Lower lobe of right lung (tissue), 2 donors: ENCODE data around the gene PEX5L. TPM values are rescaled to one million over a fixed set of nuclear protein-coding genes. Genes with fewer than 3 reads are reported as not detected.

Experiments
- ATAC-seq, 2 donors: fragments of 200-7000 bp; cut with Tn5 transposase; one replicate each; pipeline ENCODE4 v1.9.1; 2020 to 2022; ENCODE audit warnings: mild to moderate bottlenecking in 2 of 2, moderate library complexity in 2 of 2
- DNase-seq: peaks from one replicate; pipeline ENCODE4 v3.0.0-alpha.2; 2020
- H3K27ac ChIP-seq: fragments of 200-600 bp; one replicate; pipeline ENCODE4 v1.8.0; 2022
- H3K27me3 ChIP-seq: fragments of 200-600 bp; one replicate; pipeline ENCODE4 v1.8.0; 2022; ENCODE audit warnings: low read depth
- H3K36me3 ChIP-seq: fragments of 200-600 bp; one replicate; pipeline ENCODE4 v1.8.0; 2022; ENCODE audit warnings: mild to moderate bottlenecking
- H3K4me1 ChIP-seq: fragments of 200-600 bp; one replicate; pipeline ENCODE4 v1.8.0; 2022
- H3K4me3 ChIP-seq: fragments of 200-600 bp; one replicate; pipeline ENCODE4 v1.8.0; 2022; ENCODE audit warnings: mild to moderate bottlenecking
- H3K9me3 ChIP-seq: fragments of 200-600 bp; one replicate; pipeline ENCODE4 v1.8.0; 2022
- intact Hi-C: fragments of 100-400 bp; cut with DNase I; formaldehyde crosslinking; loops from one replicate; pipeline ENCODE4 v1.11.0; 2022
- total RNA-seq: library from RNA; stranded (reverse); fragmentation: NEBNext Ultra II Directional; extraction: Animal tissue kit (Norgen Biotek cat#: 25700); gene quantifications from one replicate; pipeline ENCODE4 v1.2.1, GENCODE V29; 2021
- TF ChIP-seq, protein P1 (sequence below): fragments of 200-600 bp; IDR thresholded peaks from one replicate; pipeline ENCODE4 v1.8.0; 2022; ENCODE audit warnings: antibody characterized with exemption, mild to moderate bottlenecking
- donor health status: DM: no; HTN: yes; CAD: no; lungs with severe emphysema.

The PEX5L gene
- total RNA-seq, 1 donor from 2014 or later: not detected

DNA sequence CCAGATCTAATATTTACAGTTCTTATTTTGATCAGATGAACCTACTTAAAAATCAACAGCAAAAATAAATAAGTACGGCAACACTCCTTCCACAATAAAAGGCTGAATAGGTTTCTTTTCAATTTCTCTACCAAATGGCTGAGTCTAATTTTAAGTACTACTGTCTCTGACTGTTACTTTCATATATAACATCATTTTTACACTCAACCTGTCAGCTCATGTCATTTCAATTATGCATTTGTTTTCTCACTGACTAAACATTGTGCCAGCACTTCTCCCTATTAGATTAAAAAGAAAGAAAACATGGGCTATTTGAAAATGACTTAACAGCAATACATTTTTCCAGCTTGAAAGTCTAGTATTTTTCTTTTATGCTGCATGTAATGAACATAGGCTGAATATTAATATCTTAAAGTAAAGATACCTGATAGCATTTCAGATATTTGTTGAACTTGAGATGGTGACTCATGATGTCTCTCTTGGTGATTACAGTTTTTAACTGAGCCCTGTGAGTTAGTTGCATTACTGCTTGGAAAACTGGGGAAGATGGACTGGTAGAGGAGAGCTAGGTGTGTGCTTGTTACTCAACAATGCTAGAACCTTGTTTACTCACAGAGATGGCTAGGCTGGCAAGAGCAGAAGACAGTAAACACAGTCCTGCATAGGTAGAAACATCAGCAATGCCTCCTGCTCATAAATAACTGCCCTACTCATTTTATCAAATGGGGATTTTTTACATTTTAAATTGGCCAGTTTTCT, 73.9 kb downstream of the PEX5L start:
- Histone ChIP-seq H3K4me1 (no peaks in the 10 kb centered on the region), H3K27ac (no peak overlapping the region), H3K36me3 (no peaks in the 10 kb centered on the region), H3K9me3 (no peaks in the 10 kb centered on the region), H3K4me3 (no peak overlapping the region), H3K27me3 (no peaks in the 10 kb centered on the region)
- DNase-seq: no peak
- no peak for ATAC-seq
- intact Hi-C loops: no loop called here
- TF ChIP-seq, protein P1, sequence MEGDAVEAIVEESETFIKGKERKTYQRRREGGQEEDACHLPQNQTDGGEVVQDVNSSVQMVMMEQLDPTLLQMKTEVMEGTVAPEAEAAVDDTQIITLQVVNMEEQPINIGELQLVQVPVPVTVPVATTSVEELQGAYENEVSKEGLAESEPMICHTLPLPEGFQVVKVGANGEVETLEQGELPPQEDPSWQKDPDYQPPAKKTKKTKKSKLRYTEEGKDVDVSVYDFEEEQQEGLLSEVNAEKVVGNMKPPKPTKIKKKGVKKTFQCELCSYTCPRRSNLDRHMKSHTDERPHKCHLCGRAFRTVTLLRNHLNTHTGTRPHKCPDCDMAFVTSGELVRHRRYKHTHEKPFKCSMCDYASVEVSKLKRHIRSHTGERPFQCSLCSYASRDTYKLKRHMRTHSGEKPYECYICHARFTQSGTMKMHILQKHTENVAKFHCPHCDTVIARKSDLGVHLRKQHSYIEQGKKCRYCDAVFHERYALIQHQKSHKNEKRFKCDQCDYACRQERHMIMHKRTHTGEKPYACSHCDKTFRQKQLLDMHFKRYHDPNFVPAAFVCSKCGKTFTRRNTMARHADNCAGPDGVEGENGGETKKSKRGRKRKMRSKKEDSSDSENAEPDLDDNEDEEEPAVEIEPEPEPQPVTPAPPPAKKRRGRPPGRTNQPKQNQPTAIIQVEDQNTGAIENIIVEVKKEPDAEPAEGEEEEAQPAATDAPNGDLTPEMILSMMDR: no peak

DNA sequence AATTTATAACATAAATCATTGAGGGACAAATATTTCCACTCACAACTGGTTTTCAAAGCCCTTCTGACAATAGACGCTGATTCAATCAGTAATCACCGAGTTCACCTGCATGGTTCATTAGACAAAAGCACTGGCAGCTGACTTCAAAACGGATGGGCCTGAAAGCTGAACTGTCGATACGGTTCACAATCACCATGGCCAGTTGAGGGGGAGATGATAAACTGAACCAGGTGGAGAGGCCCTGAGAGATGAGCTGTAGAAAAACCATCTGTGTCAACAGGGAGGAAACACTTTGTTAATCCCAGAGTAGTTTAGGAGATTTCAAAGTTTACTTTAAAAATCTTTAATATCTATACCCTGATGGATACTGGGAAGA, 75.0 kb downstream of the PEX5L start:
- intact Hi-C loops: no loop called here
- H3K27me3 ChIP-seq: no peaks in the 10 kb centered on the region
- TF ChIP-seq, protein P1: no peak
- H3K4me1 ChIP-seq: no peaks in the 10 kb centered on the region
- no peak overlapping the region for H3K27ac ChIP-seq
- DNase-seq: no peak
- H3K36me3 ChIP-seq: no peaks in the 10 kb centered on the region
- H3K9me3 ChIP-seq: no peaks in the 10 kb centered on the region
- no peak overlapping the region for H3K4me3 ChIP-seq
- ATAC-seq: no peak

DNA sequence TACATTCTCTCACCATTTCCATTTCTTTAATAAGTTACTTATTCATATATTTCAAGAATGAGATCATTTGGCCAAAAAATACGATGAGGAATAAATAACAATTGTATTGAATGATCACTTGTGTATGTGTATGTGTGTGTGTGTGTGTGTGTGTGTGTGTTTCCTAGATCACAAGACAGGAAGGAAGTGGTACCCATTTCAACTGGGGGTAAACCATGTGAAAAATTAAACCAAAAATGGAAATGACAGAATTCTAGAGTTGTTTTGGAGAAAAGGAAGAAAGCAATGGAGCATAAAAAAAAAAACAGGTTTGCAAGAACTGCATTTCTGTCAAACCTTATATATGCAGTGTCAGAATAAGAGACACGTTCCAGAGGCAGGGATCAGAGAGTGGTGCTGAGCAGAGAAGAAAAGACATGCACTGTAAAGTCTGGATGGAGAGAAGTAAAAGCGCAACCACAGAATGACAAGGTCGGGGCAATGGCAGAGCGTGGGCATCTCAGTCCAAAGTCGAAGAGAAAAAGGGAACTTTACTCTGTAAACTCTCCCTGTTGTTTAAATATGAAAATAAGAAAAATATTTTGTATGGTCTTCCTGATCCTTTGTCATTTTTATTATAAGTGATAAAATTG, 75.5 kb downstream of the PEX5L start:
- Histone ChIP-seq H3K27ac (no peak overlapping the region), H3K36me3 (no peaks in the 10 kb centered on the region), H3K27me3 (no peaks in the 10 kb centered on the region), H3K4me1 (no peaks in the 10 kb centered on the region), H3K9me3 (no peaks in the 10 kb centered on the region), H3K4me3 (no peak overlapping the region)
- ATAC-seq (no peak), DNase-seq (no peak)
- TF ChIP-seq, protein P1: no peak
- intact Hi-C loops: no loop called here

DNA sequence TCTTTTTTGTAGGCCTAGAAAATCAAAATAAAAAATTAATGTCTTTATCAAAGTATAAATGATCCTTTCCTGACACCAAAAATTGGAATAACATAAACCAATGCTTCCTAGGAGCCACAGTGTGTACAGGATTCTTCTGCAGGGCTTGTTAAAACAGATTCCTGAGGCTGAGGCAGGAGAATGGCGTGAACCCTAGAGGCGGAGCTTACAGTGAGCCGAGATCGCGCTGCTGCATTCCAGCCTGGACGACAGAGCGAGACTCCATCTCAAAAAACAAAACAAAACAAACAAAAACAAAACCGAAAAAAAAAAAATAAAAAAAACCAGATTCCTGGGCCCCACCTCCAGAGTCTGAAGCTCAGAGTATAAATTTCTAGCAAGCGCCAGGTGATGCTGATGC, 78.0 kb downstream of the PEX5L start:
- Histone ChIP-seq H3K36me3 (no peaks in the 10 kb centered on the region), H3K4me1 (no peaks in the 10 kb centered on the region), H3K4me3 (no peak overlapping the region), H3K9me3 (no peaks in the 10 kb centered on the region), H3K27me3 (no peaks in the 10 kb centered on the region), H3K27ac (no peak overlapping the region)
- DNase-seq: no peak
- TF ChIP-seq, protein P1: no peak
- intact Hi-C loops: no loop called here
- no peak for ATAC-seq

DNA sequence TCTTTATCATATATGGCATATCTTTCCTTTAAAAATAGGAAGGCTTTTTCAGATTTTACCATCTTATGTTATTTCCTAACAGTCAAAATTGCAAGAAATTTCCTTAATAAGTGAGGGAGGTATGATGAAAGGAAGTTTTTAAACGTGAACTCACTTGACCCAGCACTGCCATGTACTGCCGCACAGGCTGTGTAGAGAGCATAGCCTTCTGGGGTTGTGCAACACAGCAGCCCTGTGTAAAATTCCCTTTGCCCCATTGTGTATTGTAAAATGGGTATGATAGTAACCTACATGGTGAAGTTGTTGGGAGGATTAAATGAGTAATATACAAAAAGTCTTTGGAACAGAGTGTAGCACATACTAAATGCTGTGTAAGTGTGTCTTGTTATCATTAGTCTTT, 78.6 kb downstream of the PEX5L start:
- H3K27me3 ChIP-seq: no peaks in the 10 kb centered on the region
- no peaks in the 10 kb centered on the region for H3K36me3 ChIP-seq
- no peak for ATAC-seq
- TF ChIP-seq, protein P1: no peak
- DNase-seq: no peak
- H3K4me3 ChIP-seq: no peak overlapping the region
- H3K9me3 ChIP-seq: no peaks in the 10 kb centered on the region
- no peaks in the 10 kb centered on the region for H3K4me1 ChIP-seq
- no peak overlapping the region for H3K27ac ChIP-seq
- intact Hi-C loops: no loop called here
